Activated CD8-positive, alpha-beta T cell treated with anti-CD3 and anti-CD28 coated beads, Interleukin-2, amount 10 ng/mL, durations not matched to agents 7 days and 5 days (primary cell): ENCODE results near the gene SH2B3. TPM values are rescaled to one million over a fixed set of nuclear protein-coding genes. Genes with fewer than 3 reads are reported as not detected.

Source experiments
- ATAC-seq: fragments of 150-1000 bp; cut with Tn5 transposase; one replicate; pipeline ENCODE4 v1.10.0; 2021; ENCODE audit warnings: moderate library complexity
- CTCF ChIA-PET: fragments of 350-600 bp; sonication (Branson Sonifier 250); formaldehyde crosslinking; loops from one replicate; lab custom pipeline; 2021; ENCODE audit warnings: antibody characterized with exemption; lab: Charles Lee
- POLR2A ChIA-PET: fragments of 350-600 bp; sonication (Branson Sonifier 250); formaldehyde crosslinking; loops from one replicate; lab custom pipeline; 2021; ENCODE audit warnings: antibody characterized with exemption; lab: Charles Lee
- DNase-seq: peaks from one replicate; pipeline ENCODE4 v3.0.0-alpha.2; 2020
- H3K27ac Mint-ChIP-seq: one replicate; pipeline ENCODE4 v1.8.0; 2021; ENCODE audit warnings: mild to moderate bottlenecking, mixed read lengths
- H3K27me3 Mint-ChIP-seq: one replicate; pipeline ENCODE4 v1.8.0; 2021; ENCODE audit warnings: low read depth, mixed read lengths
- H3K36me3 Mint-ChIP-seq: one replicate; pipeline ENCODE4 v1.8.0; 2021; ENCODE audit warnings: low read depth, mixed read lengths
- H3K4me1 Mint-ChIP-seq: one replicate; pipeline ENCODE4 v1.8.0; 2021; ENCODE audit warnings: low read depth, mixed read lengths
- H3K4me3 Mint-ChIP-seq: one replicate; pipeline ENCODE4 v1.8.0; 2021; ENCODE audit warnings: mild to moderate bottlenecking, mixed read lengths
- H3K9me3 Mint-ChIP-seq: one replicate; pipeline ENCODE4 v1.8.0; 2022; ENCODE audit warnings: mixed read lengths; ENCODE audit not compliant: insufficient read depth
- total RNA-seq, 2 experiments: library from RNA; stranded (reverse); gene quantifications; one replicate each; pipeline ENCODE4 v1.2.3, GENCODE V29; 2021

The SH2B3 gene
- total RNA-seq, 2 experiments from 2014 or later, result 49.9 to 50.9 TPM

DNA sequence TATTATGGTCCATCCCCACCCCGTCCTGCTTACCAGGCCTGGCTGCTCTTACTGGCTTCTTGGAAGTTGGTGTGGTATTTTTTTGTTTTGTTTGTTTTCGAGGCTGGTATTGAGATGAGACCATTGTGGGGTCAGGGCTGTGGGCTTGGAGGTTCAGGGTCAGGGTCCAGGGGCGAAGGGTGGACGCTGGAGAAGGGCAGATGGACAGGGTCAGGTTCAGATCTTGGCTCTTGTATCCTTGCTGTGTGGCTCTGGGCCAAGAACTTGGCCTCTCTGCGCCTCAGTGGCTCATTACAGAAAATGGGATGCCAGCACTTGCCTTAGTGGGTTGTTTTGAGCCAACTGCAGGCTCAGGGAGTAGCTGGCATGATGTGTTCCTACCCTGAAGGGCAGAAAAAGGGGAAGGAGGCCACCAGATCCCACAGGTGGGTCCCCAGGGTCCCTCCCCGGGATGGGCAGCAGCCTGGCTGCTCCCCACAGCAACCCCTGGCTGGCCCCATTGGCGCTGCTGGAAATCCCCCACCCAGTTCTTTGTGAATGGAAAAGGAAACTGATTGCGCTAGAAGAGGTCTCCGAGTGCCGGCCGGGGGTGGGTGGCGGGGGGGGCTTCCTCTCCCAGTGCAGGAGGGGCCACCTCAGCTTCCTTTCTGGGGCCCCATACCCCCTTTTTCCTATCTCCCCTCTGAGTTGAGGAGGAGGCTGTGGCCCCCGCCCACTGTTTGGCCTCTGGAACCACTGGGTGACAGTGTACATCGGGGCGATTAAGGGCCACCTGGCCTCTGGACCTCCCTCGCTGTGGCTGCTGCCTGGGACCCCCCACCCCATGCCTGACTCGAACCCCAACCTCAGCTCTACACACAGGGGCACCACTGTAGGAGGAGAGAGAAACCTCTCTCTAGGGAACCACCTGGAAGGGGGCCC is 25.0 kb downstream of the SH2B3 start:
- ATAC-seq (peak; percentile 14), DNase-seq (peak; percentile 66)
- H3K36me3 Mint-ChIP-seq, result peaks cover 48% of the 10 kb centered on the region
- ChIA-PET CTCF (interaction anchor here (0.6 to 13.8 kb wide), 10 partner anchors 8 to 33 kb away, joined by 3 to 170 read pairs (median 20); no protein-coding TSS in a partner anchor), POLR2A (interaction anchor here (1.4 to 3.7 kb wide), 8 partner anchors 10 to 27 kb away, joined by 3 to 52 read pairs (median 8); partner anchors contain the start of gene SH2B3)
- H3K4me1 Mint-ChIP-seq, result peaks cover 98% of the 10 kb centered on the region
- H3K4me3 Mint-ChIP-seq, result peak overlapping the region; percentile 71
- H3K27ac Mint-ChIP-seq, result peak overlapping the region; percentile 92
- no peaks in the 10 kb centered on the region for H3K27me3 Mint-ChIP-seq
- no peaks in the 10 kb centered on the region for H3K9me3 Mint-ChIP-seq

DNA sequence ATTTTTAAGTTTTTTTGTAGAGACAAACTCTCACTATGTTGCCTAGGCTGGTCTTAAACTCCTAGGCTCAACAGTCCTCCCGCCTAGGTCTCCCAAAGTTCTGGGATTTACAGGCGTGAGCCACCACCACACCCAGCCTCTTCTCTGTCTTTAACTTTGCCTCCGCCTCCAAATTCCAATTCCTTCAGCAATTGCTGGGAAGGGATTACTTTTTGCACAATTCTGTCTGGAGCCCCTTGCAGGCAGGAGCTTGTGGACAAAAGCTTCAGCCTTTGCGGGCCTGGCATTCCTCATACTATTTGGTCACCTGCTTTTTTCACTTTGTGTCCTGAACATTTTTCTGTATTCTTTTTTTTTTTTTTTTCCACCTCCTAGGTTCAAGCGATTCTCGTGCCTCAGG is 26.0 kb downstream of the SH2B3 start:
- CTCF ChIA-PET, result interaction anchor here (1.0 to 13.8 kb wide), 6 partner anchors 12 to 34 kb away, joined by 3 to 170 read pairs (median 28); no protein-coding TSS in a partner anchor

DNA sequence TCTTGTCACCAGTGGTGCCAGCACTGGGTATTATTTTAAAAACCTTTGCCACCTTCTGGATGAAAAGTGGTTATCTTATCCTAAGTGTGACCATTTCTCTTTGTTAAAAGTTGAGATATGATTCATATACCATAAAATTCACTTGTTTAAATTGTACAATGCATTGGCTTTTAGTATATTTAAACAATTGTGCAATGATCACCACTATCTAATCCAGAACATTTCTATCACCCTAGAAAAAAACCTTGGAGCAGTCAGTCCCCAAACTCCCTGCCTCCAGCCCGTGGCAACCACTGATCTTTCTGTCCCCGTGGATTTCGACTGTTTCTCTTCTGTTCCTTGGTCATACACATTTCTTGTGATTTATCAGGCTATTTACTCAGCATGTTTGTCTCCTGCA is 28.3 kb downstream of the SH2B3 start:
- ATAC-seq (no peak), DNase-seq (no peak)
- CTCF ChIA-PET, result interaction anchor here (1.1 to 13.8 kb wide), 8 partner anchors 9 to 96 kb away, joined by 3 to 170 read pairs (median 19); no protein-coding TSS in a partner anchor
- Mint-ChIP-seq H3K4me1 (peaks cover 98% of the 10 kb centered on the region), H3K9me3 (no peaks in the 10 kb centered on the region), H3K27me3 (no peaks in the 10 kb centered on the region), H3K27ac (peak overlapping the region; percentile 99), H3K36me3 (peaks cover 48% of the 10 kb centered on the region), H3K4me3 (peak overlapping the region; percentile 75)
- POLR2A ChIA-PET, result interaction anchor here (1.0 to 2.9 kb wide), 6 partner anchors 10 to 31 kb away, joined by 4 to 57 read pairs (median 16); partner anchors contain the start of gene SH2B3

More for the DNA sequence above, 26.0 kb downstream of the SH2B3 start:
- DNase-seq (no peak), ATAC-seq (no peak)
- Mint-ChIP-seq H3K36me3 (peaks cover 44% of the 10 kb centered on the region), H3K4me3 (peak overlapping the region; percentile 63), H3K9me3 (no peaks in the 10 kb centered on the region), H3K4me1 (peaks cover 98% of the 10 kb centered on the region), H3K27ac (peak overlapping the region; percentile 92), H3K27me3 (no peaks in the 10 kb centered on the region)
- POLR2A ChIA-PET, result interaction anchor here (1.6 to 3.7 kb wide), 4 partner anchors 12 to 27 kb away, joined by 5 to 52 read pairs (median 16); partner anchors contain the start of gene SH2B3

DNA sequence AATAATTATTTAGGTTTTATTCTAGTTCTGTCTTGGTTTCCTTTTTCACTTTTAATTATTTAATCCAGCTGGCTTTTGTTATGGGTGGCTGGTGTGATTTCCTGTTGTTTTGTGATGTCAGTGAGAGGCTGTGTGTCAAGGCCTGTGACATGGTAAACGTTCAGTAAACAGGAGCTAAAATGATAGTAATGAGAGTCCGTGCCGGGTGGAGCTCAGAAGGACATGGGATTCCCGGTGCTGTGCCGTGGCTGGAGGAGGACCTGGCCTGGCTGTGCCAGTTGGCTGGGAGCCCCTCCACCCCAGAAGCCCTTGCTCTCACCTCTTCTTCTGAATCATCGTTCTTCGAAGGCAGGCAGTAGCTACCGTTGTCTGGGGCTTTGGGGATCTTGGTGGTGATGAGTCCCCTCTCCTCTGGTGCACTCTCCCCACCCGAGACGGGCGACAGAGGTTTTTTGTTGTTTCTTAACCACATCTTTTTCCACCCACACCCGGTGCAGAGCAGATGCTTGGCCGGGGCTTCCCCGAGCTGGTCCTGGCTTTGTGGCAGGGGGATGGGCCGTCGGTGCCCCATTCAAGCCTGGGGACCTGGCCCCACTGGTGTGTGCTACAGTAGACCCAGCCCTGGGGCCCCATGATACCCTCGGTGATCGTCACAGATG is 29.1 kb downstream of the SH2B3 start:
- ATAC-seq (peak; percentile 66), DNase-seq (peak; percentile 89)
- Mint-ChIP-seq H3K27ac (peak overlapping the region; percentile 99), H3K4me3 (peak overlapping the region; percentile 75), H3K36me3 (peaks cover 46% of the 10 kb centered on the region), H3K9me3 (no peaks in the 10 kb centered on the region), H3K27me3 (no peaks in the 10 kb centered on the region), H3K4me1 (peaks cover 97% of the 10 kb centered on the region)
- ChIA-PET POLR2A (interaction anchor here (0.6 to 2.9 kb wide), 8 partner anchors 10 to 73 kb away, joined by 4 to 57 read pairs (median 12); partner anchors contain the start of gene SH2B3), CTCF (interaction anchor here (0.7 to 13.8 kb wide), 9 partner anchors 10 to 95 kb away, joined by 3 to 170 read pairs (median 10); no protein-coding TSS in a partner anchor)

DNA sequence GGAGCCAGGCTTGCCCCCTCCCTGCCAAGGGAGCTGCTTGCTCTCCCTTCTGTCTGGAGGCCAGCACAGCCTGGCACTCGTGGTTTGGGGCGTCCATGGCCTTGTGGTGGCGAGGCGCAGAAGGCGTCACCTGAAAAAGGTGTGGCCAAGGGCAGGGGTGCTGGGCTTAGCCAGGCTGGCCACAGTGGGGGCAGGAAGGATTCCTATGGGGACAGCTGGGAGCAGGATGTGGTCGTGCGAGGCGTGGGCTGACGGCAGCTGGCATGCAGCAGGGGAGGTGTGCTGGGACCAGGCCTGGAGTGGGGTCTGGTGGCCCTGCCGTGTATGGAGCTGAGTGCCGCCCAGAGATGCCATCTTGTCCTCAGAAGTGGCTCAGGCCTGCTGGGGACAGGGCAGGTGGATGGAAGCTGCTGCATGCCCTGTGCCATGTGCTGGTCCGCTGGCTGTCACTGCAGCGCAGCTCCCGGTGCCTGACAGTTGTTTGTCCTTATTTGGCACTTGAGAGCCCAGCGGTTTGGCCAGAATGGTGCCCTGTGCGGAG is 30.0 kb downstream of the SH2B3 start:
- ChIA-PET CTCF (interaction anchor here (1.0 to 13.8 kb wide), 5 partner anchors 9 to 38 kb away, joined by 3 to 170 read pairs (median 42); no protein-coding TSS in a partner anchor), POLR2A (interaction anchor here (1.3 to 2.9 kb wide), 5 partner anchors 9 to 37 kb away, joined by 6 to 57 read pairs (median 16); partner anchors contain the start of gene SH2B3)
- Mint-ChIP-seq H3K27me3 (no peaks in the 10 kb centered on the region), H3K36me3 (peaks cover 55% of the 10 kb centered on the region), H3K9me3 (no peaks in the 10 kb centered on the region), H3K4me3 (peak overlapping the region; percentile 75), H3K27ac (peak overlapping the region; percentile 99), H3K4me1 (peaks cover 97% of the 10 kb centered on the region)
- DNase-seq (peak; percentile 45), ATAC-seq (peak; percentile 4)

DNA sequence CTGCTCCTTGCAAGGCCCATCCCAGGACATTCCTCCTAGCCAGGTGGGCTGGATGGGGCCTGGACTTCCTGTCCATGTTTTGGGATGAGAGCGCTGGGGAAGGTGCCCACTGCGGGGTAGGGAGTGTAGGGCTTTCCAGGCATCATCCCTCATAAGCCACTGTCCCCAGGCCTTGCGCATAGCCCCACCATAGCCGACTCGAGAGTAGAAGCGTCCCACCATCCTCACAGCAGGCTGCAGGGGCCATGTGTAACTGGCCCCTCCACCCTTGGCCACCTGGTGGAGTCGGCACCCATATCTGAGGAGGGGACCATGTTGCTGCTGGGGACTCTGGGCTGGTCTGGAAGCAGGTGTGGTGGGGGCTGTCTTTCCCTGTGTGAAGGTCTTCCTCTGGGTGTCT is 30.5 kb downstream of the SH2B3 start:
- Mint-ChIP-seq H3K27ac (peak overlapping the region; percentile 99), H3K4me1 (peaks cover 98% of the 10 kb centered on the region), H3K36me3 (peaks cover 54% of the 10 kb centered on the region), H3K9me3 (no peaks in the 10 kb centered on the region), H3K4me3 (no peak overlapping the region), H3K27me3 (no peaks in the 10 kb centered on the region)
- ChIA-PET CTCF (interaction anchor here (3.6 to 13.8 kb wide), 3 partner anchors 14 to 38 kb away, joined by 28 to 170 read pairs (median 44); no protein-coding TSS in a partner anchor), POLR2A (interaction anchor here (2.2 to 2.9 kb wide), 3 partner anchors 8 to 29 kb away, joined by 16 to 57 read pairs (median 21); partner anchors contain the start of gene SH2B3)
- no peak for ATAC-seq
- DNase-seq, result no peak

DNA sequence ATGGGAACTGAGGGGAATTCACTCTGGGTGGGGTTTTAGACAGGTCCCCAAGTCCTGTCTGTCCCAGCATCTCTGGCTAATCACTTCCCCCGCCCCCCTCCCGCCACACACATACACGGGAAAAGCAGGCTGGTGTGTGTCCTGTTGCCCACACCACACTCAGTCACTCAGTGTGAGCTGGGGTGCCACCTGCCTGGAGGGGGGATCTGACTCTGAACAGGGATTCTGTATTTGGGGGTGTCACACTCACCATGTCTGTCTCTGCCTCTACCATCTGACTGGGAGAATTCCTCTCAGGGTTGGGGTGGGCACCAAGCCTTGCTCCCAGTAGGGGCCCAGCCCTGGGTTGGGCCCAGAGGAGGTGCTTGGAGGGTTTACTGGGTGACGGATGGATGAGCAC is 31.1 kb downstream of the SH2B3 start:
- DNase-seq, result no peak
- CTCF ChIA-PET, result interaction anchor here (28.2 kb wide), 1 partner anchor 33 kb away, joined by 1088 read pairs; the partner anchor contains the start of gene SH2B3
- ATAC-seq, result no peak
- H3K36me3 Mint-ChIP-seq, result peaks cover 51% of the 10 kb centered on the region
- POLR2A ChIA-PET, result no interaction called here
- no peaks in the 10 kb centered on the region for H3K9me3 Mint-ChIP-seq
- no peaks in the 10 kb centered on the region for H3K27me3 Mint-ChIP-seq
- peak overlapping the region; percentile 26 for H3K4me3 Mint-ChIP-seq
- peak overlapping the region; percentile 99 for H3K27ac Mint-ChIP-seq
- H3K4me1 Mint-ChIP-seq, result peaks cover 98% of the 10 kb centered on the region

DNA sequence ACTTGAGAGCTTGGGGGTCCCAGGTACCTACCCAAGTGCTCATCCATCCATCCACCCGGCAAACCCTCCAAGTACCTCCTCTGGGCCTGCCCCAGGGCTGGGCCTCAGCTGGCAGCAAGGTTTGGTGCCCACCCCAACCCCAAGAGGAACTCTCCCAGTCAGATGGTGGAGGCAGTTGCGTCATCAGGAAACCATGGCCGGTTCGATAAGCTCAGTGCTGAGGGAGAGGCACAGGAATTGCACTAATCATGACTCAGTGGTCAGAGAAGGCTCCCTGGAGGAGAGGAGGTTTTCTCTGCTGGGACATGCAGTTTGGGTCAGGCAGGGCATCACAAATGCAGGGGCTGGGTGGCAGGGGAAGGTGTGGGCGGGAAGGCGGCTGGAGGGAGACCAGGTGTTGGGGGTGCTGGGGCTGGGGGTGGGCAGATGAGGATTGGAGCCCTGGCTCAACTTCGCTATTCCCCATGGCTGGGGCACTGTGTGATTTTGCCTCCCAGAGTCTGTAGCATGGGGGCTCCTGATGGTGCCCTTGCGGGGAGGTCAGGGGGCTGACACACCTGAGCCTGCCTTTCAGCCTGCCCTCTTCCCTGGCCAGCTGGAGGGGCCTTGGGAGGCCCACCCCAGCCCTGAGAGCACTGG is 32.2 kb downstream of the SH2B3 start:
- H3K4me1 Mint-ChIP-seq, result peaks cover 98% of the 10 kb centered on the region

DNA sequence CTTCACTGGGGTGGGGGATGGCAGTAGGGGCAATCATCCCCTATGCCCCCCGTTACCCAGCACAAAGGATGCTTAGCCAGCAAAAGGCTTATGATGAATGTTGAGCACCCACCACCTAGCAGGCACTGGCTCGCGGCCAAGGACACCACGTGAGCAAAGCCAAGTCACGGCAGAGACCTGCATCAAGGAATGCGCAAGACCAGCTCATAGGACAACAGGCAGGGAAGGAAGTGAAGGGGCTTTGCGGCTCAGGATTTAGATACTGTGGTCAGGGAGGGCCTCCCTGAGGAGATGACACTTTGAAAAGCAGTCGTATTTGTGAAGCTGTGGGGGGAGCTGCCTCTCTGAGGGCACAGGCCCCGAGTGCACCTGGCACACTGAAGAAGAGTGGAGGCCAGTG is 32.8 kb downstream of the SH2B3 start:
- POLR2A ChIA-PET, result interaction anchor here (1.5 to 1.7 kb wide), 2 partner anchors 10 to 32 kb away, joined by 3 to 4 read pairs; no protein-coding TSS in a partner anchor
- peaks cover 98% of the 10 kb centered on the region for H3K4me1 Mint-ChIP-seq
- ATAC-seq (no peak), DNase-seq (peak; percentile 63)
- H3K36me3 Mint-ChIP-seq, result peaks cover 51% of the 10 kb centered on the region
- no peaks in the 10 kb centered on the region for H3K9me3 Mint-ChIP-seq
- no peaks in the 10 kb centered on the region for H3K27me3 Mint-ChIP-seq
- H3K4me3 Mint-ChIP-seq, result peak overlapping the region; percentile 32
- CTCF ChIA-PET, result interaction anchor here (0.9 to 28.2 kb wide), 4 partner anchors 8 to 34 kb away, joined by 3 to 1088 read pairs (median 6); partner anchors contain the start of gene SH2B3
- peak overlapping the region; percentile 99 for H3K27ac Mint-ChIP-seq

More for the DNA sequence above, 32.2 kb downstream of the SH2B3 start:
- Mint-ChIP-seq H3K27ac (peak overlapping the region; percentile 99), H3K4me3 (no peak overlapping the region), H3K9me3 (no peaks in the 10 kb centered on the region), H3K27me3 (no peaks in the 10 kb centered on the region), H3K36me3 (peaks cover 49% of the 10 kb centered on the region)
- ChIA-PET POLR2A (interaction anchor here (1.5 to 1.7 kb wide), 2 partner anchors 11 to 31 kb away, joined by 3 to 4 read pairs; no protein-coding TSS in a partner anchor), CTCF (interaction anchor here (1.1 to 28.2 kb wide), 3 partner anchors 7 to 34 kb away, joined by 3 to 1088 read pairs (median 10); partner anchors contain the start of gene SH2B3)
- ATAC-seq (no peak), DNase-seq (no peak)

DNA sequence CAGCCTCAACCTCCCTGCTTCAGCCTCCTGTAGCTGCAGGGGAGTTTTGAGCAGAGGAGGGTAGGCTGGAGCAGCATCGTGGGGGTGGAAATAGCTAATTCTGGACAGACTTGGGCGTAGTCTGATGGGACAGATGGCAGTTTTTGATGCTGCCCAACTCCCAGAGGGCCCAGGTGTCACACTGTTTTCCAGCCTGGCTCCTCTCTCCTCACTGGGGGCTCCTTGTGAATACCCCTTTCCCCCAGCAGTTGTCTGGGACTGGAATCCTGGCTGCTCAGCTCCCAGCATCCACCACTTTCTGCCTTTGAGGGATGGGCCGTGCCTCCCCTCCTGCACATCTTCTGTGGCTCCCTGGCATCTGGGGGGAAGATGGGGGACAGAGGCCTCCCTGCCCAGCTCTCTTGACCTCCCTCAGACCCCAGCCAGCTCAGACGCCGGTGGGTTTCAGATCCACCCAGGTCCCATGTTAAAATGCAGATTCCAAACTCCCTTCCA is 34.0 kb downstream of the SH2B3 start:
- no peak overlapping the region for H3K4me3 Mint-ChIP-seq
- H3K36me3 Mint-ChIP-seq, result peaks cover 50% of the 10 kb centered on the region
- no peak for DNase-seq
- no peaks in the 10 kb centered on the region for H3K9me3 Mint-ChIP-seq
- H3K27ac Mint-ChIP-seq, result peak overlapping the region; percentile 73
- H3K27me3 Mint-ChIP-seq, result no peaks in the 10 kb centered on the region
- ChIA-PET CTCF (interaction anchor here (1.2 to 28.2 kb wide), 2 partner anchors 12 to 36 kb away, joined by 5 to 1088 read pairs; partner anchors contain the start of gene SH2B3), POLR2A (interaction anchor here (0.7 to 1.7 kb wide), 3 partner anchors 9 to 28 kb away, joined by 3 to 5 read pairs (median 4); no protein-coding TSS in a partner anchor)
- no peak for ATAC-seq
- H3K4me1 Mint-ChIP-seq, result peaks cover 98% of the 10 kb centered on the region
